SK-N-MC (cell line): ENCODE measurements around the gene SLC30A7.
"Not testable (repeated sequence)": the region's sequence is repeated elsewhere in the genome, so short reads cannot be mapped to it uniquely, and the experiment has no call there.

ENCODE experiments used
- DNase-seq: peaks from one replicate; pipeline ENCODE4 v3.0.0-alpha.2; 2011; ENCODE audit warnings: low read depth, low spot score
- H3K27ac ChIP-seq: fragments of 200-600 bp; sonication (generic); 2 replicates; pipeline ENCODE4 v1.5.1; 2016; ENCODE audit warnings: mixed run types
- H3K36me3 ChIP-seq: fragments of 200-600 bp; sonication (generic); 2 replicates; pipeline ENCODE4 v1.6.1; 2017; ENCODE audit warnings: antibody characterized with exemption, low read length, mixed read lengths; ENCODE audit not compliant: insufficient read depth
- H3K4me3 ChIP-seq: fragments of 200-600 bp; sonication (generic); 2 replicates; pipeline ENCODE4 v1.5.1; 2016
- H3K9ac ChIP-seq: fragments of 200-600 bp; sonication (generic); 2 replicates; pipeline ENCODE4 v1.8.0; 2017; ENCODE audit warnings: mixed run types, mixed read lengths; ENCODE audit not compliant: insufficient read length
- H3K9me3 ChIP-seq: fragments of 200-600 bp; sonication (generic); 2 replicates; pipeline ENCODE4 v1.6.1; 2017; ENCODE audit warnings: low read depth, mild to moderate bottlenecking, antibody characterized with exemption, low read length, moderate library complexity, mixed read lengths
- EZH2 ChIP-seq: fragments of 200-600 bp; sonication (generic); IDR thresholded peaks from one replicate; pipeline ENCODE4 v1.6.1; 2017; ENCODE audit warnings: antibody characterized with exemption
- FOXP2 ChIP-seq: optimal IDR thresholded peaks from 2 replicates; pipeline ENCODE3; 2011; ENCODE audit warnings: mild to moderate bottlenecking, moderate library complexity; ENCODE audit not compliant: insufficient read depth; ENCODE audit errors: extremely low read length, control extremely low read depth
- POLR2AphosphoS5 ChIP-seq: IDR thresholded peaks from 2 replicates; pipeline ENCODE4 v1.6.1; 2012; ENCODE audit warnings: mild to moderate bottlenecking, low read depth, low read length, borderline replicate concordance

Gene SLC30A7

DNA sequence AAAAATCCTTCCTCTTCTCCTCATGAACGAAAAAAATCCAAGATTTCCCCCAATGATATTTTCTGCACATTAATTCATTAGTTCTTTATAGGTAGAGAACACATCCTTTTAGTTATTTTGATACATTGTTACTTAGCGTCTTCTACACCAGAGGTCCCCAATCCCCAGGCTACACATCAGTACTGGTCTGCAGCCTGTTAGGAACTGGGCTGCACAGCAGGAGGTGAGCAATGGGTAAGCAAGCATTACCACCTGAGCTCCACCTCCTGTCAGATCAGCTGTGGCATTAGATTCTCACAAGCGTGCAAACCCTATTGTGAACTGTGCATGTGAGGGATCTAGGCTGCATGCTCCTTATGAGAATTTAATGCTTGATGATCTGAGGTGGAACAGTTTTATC, 14.2 kb upstream of the SLC30A7 start:
- Histone ChIP-seq H3K9ac (no peak overlapping the region), H3K27ac (no peak overlapping the region), H3K4me3 (no peak overlapping the region), H3K36me3 (peaks cover 14% of the 10 kb centered on the region; the same call in 1 of the 2 replicates), H3K9me3 (no peaks in the 10 kb centered on the region)
- DNase-seq = no peak
- TF ChIP-seq POLR2AphosphoS5 (no peak), EZH2 (no peak), FOXP2 (no peak)

DNA sequence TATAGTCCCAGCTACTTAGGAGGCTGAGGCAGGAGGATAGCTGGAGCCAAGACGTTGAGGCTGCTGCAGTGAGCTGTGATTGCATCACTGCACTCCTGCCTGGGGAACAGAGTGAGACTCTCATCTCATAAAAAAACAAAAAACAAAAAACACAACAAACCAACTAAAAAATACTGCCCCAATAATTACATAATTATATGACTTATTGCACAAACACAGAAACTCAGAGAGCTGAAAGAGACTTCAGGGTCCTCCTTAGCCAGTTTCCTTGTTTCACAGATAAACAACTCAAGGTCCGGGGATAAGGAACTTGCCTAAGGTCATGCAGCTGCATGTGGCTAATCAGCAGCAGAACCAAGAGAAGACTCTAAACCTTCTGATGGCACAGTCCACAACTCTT, 13.2 kb upstream of the SLC30A7 start:
- no peaks in the 10 kb centered on the region for H3K9me3 ChIP-seq
- no peak overlapping the region for H3K9ac ChIP-seq
- no peak for DNase-seq
- peaks cover 12% of the 10 kb centered on the region; the same call in 1 of the 2 replicates for H3K36me3 ChIP-seq
- no peak for TF ChIP-seq EZH2
- no peak for TF ChIP-seq FOXP2
- no peak for TF ChIP-seq POLR2AphosphoS5
- no peak overlapping the region for H3K27ac ChIP-seq
- no peak overlapping the region for H3K4me3 ChIP-seq

DNA sequence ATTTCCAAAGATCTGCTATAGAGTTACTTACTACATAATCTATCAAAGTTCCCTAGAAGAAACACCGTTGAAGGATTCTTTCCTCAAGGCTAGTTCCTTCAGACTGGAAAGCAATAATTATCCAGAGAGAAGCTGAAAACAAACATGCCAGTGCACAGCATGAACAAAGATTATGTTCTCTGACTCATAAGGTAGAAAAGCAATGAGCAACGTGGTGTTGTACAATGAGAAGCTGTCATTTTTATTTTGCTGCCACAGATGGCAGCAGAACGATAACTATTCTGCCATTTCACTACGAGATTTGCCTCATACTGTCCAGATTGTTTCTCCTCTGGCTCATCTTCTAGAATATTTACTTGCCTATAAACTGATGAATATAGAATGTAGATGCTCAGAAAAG, 11.9 kb upstream of the SLC30A7 start:
- Histone ChIP-seq H3K4me3 (no peak overlapping the region), H3K36me3 (peaks cover 23% of the 10 kb centered on the region), H3K9ac (no peak overlapping the region), H3K27ac (no peak overlapping the region), H3K9me3 (no peaks in the 10 kb centered on the region)
- TF ChIP-seq FOXP2 = no peak
- TF ChIP-seq EZH2 = no peak
- no peak for TF ChIP-seq POLR2AphosphoS5
- no peak for DNase-seq

DNA sequence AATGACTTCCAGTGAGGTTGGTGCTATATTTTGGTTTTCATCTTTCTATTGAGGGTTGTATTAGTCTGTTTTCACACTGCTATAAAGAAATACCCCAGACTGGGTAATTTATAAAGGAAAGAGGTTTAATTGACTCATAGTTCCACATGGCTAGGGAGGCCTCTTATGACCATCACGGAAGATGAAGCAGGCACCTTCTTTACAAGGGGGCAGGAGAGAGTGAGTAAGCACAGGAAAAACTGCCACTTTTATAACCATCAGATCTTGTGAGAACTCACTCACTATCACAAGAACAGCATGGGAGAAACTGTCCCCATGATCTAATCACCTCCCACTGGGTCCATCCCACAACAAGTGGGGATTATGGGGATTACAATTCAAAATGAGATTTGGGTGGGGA, 6.9 kb upstream of the SLC30A7 start:
- DNase-seq, H3K9me3 ChIP-seq, H3K27ac ChIP-seq, H3K4me3 ChIP-seq, H3K9ac ChIP-seq: not testable (repeated sequence)
- peaks cover 32% of the 10 kb centered on the region for H3K36me3 ChIP-seq

DNA sequence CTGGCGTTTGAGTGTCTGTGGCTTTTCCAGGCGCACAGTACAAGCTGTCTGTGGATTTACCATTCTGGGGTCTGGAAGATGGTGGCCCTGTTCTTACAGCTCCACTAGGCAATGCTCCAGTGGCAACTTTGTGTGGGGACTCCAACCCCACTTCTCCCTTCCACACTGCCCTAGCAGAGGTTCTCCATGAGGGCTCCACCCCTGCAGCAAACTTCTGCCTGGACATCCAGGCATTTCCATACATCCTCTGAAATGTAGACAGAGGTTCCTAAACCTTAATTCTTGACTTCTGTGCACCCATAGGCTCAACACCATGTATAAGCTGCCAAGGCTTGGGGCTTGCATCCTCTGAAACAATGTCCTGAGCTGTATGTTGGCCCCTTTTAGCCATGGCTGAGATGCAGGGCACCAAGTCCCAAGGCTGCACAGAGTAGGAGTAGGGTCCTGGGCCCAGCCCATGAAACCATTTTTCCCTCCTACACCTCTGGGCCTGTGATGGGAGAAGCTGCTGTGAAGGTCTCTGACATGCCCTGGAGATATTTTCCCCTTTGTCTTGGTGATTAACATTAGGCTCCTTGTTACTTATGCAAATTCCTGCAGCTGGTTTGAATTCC, 5.9 kb upstream of the SLC30A7 start:
- not testable (repeated sequence) for DNase-seq, H3K9ac ChIP-seq, H3K4me3 ChIP-seq, H3K27ac ChIP-seq, H3K9me3 ChIP-seq
- peaks cover 32% of the 10 kb centered on the region for H3K36me3 ChIP-seq

DNA sequence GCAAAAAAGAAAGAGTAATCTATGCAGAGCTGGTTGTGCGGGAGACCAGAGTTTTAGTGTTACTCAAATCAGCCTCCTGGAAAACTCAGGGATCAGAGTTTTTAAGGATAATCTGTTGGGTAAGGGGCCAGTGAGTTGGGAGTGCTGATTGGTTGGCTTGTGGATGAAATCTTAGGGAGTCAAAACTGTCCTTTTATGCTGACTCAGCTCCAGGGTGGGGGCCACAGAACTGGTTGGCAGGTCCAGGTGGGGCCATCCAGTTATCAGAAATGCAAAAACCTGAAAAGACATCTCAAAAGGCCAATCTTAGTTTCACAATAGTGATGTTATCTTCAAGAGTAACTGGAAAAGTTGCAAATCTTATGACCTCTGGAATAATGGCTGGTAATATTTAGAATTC, 4.5 kb upstream of the SLC30A7 start:
- Histone ChIP-seq H3K9me3 (peaks cover 5% of the 10 kb centered on the region; the same call in 1 of the 2 replicates), H3K36me3 (peaks cover 32% of the 10 kb centered on the region), H3K27ac (no peak overlapping the region), H3K4me3 (no peak overlapping the region), H3K9ac (no peak overlapping the region)
- no peak for DNase-seq
- no peak for TF ChIP-seq EZH2
- no peak for TF ChIP-seq POLR2AphosphoS5
- TF ChIP-seq FOXP2 = no peak

DNA sequence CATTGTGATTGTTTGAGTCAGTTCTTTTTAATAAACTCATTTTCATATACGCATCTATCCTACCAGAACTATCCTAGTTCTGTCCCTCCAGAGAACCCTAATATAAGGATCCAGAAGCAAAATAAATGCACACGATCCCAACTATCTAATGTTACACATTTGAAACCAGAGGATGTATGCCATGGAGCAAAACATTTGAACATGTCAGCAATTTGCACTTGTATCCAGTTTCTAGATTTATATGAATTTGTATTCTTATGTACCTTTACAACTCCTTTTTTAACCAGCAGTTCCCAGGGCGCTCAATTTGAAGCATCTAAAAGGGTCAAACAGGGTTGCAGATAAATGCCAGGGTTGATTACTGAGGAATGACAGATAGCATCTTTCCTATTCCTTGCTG, 3.3 kb upstream of the SLC30A7 start:
- no peak overlapping the region for H3K9ac ChIP-seq
- no peak overlapping the region for H3K27ac ChIP-seq
- no peak overlapping the region for H3K4me3 ChIP-seq

DNA sequence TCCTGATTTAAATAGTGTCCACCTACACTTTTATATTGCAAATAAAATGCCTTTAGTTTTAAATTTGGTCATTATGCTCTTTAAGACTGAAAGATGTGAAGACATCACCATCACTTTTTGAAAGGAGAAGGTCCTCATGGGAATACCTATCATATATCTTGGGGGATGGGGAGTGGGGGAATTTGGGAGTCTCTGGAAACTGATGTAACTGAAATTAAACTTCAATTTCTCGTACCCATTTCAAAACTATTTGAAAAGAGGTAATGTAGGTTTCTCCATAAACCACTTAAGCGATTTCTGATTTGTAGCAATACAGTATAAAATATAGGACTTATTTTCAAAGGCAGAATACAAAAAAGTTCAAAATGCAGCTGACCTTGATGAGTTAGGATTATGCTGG, 2.2 kb upstream of the SLC30A7 start:
- Histone ChIP-seq H3K27ac (peak overlapping the region; percentile 92; the same call in 1 of the 2 replicates), H3K9me3 (peaks cover 5% of the 10 kb centered on the region; the same call in 1 of the 2 replicates), H3K4me3 (peak overlapping the region; percentile 97), H3K9ac (peak overlapping the region; percentile 92), H3K36me3 (peaks cover 24% of the 10 kb centered on the region)
- DNase-seq = no peak
- TF ChIP-seq EZH2 = no peak
- no peak for TF ChIP-seq FOXP2
- TF ChIP-seq POLR2AphosphoS5 = no peak

More for the DNA sequence above, 3.3 kb upstream of the SLC30A7 start:
- H3K9me3 ChIP-seq = peaks cover 5% of the 10 kb centered on the region; the same call in 1 of the 2 replicates
- H3K36me3 ChIP-seq = peaks cover 28% of the 10 kb centered on the region
- TF ChIP-seq POLR2AphosphoS5 (no peak), EZH2 (no peak), FOXP2 (no peak)
- no peak for DNase-seq

DNA sequence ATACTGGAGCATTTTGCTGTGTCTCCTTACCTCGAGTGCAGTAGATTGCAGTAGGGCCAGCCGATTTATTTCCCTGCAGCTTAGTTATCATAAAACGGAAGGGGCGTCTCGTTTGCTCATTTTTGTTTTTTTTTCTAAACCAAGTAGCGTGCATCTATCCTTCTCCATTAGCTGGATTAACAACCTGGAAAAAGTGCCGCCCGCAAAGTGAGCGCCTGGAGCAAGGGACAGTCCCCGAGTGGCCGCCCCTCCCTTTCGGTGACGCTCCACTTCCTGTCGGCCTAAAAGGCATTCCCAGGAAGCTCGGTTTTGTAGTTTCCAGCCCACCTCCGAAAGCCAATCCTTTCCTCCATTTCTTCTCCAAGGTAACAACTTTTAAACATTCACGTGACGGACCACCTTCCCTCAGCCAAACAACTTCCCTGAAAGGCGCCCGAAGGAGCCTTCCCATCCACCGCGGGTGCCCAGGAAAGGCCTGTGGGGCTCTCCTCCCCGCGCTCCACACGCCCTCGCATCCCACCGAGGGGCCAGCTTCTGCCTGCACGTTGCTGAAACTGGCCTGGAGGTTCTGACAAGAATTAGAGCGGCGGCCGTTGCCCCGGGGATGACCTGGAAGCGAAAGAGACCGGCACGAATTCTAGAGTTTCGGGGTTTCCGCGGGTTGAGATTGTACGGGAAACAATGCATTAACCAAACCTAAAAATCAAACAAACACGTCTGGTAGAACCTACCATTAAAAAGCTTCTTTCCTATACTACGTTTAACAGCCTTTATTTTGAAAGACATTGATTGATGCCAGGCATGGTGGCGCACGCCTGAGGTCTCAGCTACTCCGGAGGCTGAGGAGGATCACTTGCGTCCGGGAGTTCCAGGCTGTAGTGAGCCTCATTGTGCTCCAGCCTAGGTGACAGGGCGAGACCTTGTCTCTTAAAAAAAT, 1.0 kb upstream of the SLC30A7 start, which contains the start of gene EXTL2:
TSS of gene EXTL2 (minus strand) at position 240 of the 937 bp plus-strand sequence. CDS start 6,085 bp downstream, outside the sequence.
- H3K4me3 ChIP-seq = peak within 1 kb of the TSS; percentile 97
- peak within 1 kb of the TSS; percentile 92 for H3K9ac ChIP-seq
- peak; percentile 72 for DNase-seq
- H3K27ac ChIP-seq = peak within 1 kb of the TSS; percentile 92
- peaks cover 29% of the 10 kb centered on the region for H3K36me3 ChIP-seq
- peaks cover 5% of the 10 kb centered on the region; the same call in 1 of the 2 replicates for H3K9me3 ChIP-seq
- TF ChIP-seq FOXP2 (peak; percentile 62), EZH2 (no peak)
